ENCODE results near the gene ANKDD1B. TPM values are rescaled to one million over a fixed set of nuclear protein-coding genes. Genes with fewer than 3 reads are reported as not detected.

ANKDD1B gene
- total and polyA plus RNA-seq, 12 donors, result 0.04 to 0.37 (median 0.21) TPM; not detected in 6

DNA sequence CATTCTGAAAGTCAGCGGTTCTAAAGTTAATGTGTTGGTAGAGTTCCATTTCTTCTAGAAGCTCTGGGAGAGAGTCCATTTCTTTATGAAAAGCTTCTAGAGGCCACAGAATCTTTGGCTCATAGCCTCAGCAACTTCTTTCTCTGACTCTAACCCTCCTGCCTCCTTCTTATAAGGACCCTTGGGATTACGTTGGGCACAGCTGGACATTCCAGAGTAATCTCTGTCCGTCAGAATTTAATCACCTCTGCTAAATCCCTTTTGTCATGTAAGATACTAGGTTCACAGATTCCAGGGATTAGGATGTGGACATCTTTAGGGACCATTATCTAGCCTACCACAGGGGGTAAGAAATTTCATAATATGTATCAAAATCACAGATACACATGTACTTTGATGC lies 22.6 kb upstream of the ANKDD1B start:
- peaks cover 0 to 91% (median 25%) of the 10 kb centered on the region in 9 donors for H3K36me3 ChIP-seq
- intact Hi-C loops (cut with DNase I), result no loop called here
- 81 to 84% methylated on average over 3 of the region's 3 CpGs for WGBS, 2 donors

GRCh38 chr5:75600535-75600934 lies 10.7 kb upstream of the ANKDD1B start:
- DNase-seq, result no peak
- H3K9me3 ChIP-seq, result no peaks in the 10 kb centered on the region
- H3K27ac ChIP-seq, result no peak overlapping the region
- no peak for ATAC-seq
- no peaks in the 10 kb centered on the region for H3K27me3 ChIP-seq
- H3K4me3 ChIP-seq, result no peak overlapping the region
- peaks cover 0 to 90% (median 3%) of the 10 kb centered on the region in 9 donors for H3K36me3 ChIP-seq
- H3K4me1 ChIP-seq, result peaks cover 0 to 13% (median 0%) of the 10 kb centered on the region in 9 donors
- TF ChIP-seq CTCF (IDR thresholded peaks at IDR 0.05), result no peak
- intact Hi-C loops (cut with DNase I), result no loop called here

More for the DNA sequence above, 22.6 kb upstream of the ANKDD1B start:
- no peak overlapping the region for H3K4me3 ChIP-seq
- H3K27ac ChIP-seq, result no peak overlapping the region
- no peaks in the 10 kb centered on the region for H3K4me1 ChIP-seq
- H3K27me3 ChIP-seq, result no peaks in the 10 kb centered on the region
- H3K9me3 ChIP-seq, result no peaks in the 10 kb centered on the region
- no peak for TF ChIP-seq CTCF (IDR thresholded peaks at IDR 0.05)
- DNase-seq (no peak), ATAC-seq (no peak)

DNA sequence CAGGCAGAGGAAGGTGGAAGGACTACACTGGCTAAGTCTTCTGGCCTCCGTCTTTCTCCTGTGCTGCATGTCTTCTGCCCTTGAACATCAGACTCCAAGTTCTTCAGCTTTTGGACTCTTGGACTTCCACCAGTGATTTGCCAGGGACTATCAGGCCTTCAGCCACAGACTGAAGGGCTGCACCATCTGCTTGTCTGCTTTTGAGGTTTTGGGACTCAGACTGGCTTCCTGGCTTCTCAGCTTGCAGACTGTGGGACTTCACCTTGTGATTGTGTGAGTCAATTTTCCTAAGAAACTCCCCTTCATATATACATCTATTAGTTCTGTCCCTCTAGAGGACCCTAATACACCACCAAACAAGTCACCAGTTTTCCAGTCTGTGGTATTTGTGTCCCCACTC lies 9.7 kb upstream of the ANKDD1B start:
- Histone ChIP-seq H3K27ac (no peak overlapping the region), H3K9me3 (no peaks in the 10 kb centered on the region), H3K4me1 (peaks cover 0 to 13% (median 0%) of the 10 kb centered on the region in 9 donors), H3K36me3 (peaks cover 0 to 81% (median 3%) of the 10 kb centered on the region in 9 donors), H3K4me3 (no peak overlapping the region), H3K27me3 (no peaks in the 10 kb centered on the region)
- ATAC-seq (no peak), DNase-seq (no peak)
- intact Hi-C loops (cut with DNase I), result no loop called here
- WGBS, 2 donors, result 100% methylated on average over 1 of the region's 1 CpG
- TF ChIP-seq CTCF (IDR thresholded peaks at IDR 0.05), result no peak

GRCh38 chr5:75601996-75602395 lies 9.3 kb upstream of the ANKDD1B start:
- ATAC-seq (no peak), DNase-seq (no peak)
- Histone ChIP-seq H3K4me1 (peaks cover 0 to 13% (median 0%) of the 10 kb centered on the region in 9 donors), H3K4me3 (no peak overlapping the region), H3K27ac (no peak overlapping the region), H3K27me3 (no peaks in the 10 kb centered on the region), H3K36me3 (peaks cover 0 to 77% (median 3%) of the 10 kb centered on the region in 9 donors), H3K9me3 (no peaks in the 10 kb centered on the region)
- WGBS, 2 donors, result 93 to 94% methylated on average over 3 of the region's 3 CpGs
- intact Hi-C loops (cut with DNase I), result no loop called here
- no peak for TF ChIP-seq CTCF (IDR thresholded peaks at IDR 0.05)
